Heart left ventricle (tissue), 16 donors: ENCODE data around the gene PTTG1IP2. TPM values are rescaled to one million over a fixed set of nuclear protein-coding genes. Genes with fewer than 3 reads are reported as not detected.

Experiments
- ATAC-seq, 4 donors: fragments of 200-7000 bp; cut with Tn5 transposase; one replicate each; pipeline ENCODE4 v1.9.1; 2020 to 2022; ENCODE audit warnings: moderate library complexity in 4 of 4, mild to moderate bottlenecking in 3 of 4, moderate number of reproducible peaks in 1 of 4
- DNase-seq, 5 donors: peaks; one replicate each; pipeline ENCODE4 v3.0.0-alpha.2; 2020
- H3K27ac ChIP-seq, 12 donors: fragments of 200-600 bp; sonication (generic) in 4 of 12; one replicate each; pipeline versions ENCODE4 v1.5.0 to v1.8.0; 2016 to 2022; ENCODE audit warnings: mild to moderate bottlenecking in 2 of 12
- H3K27me3 ChIP-seq, 9 donors: fragments of 200-600 bp; sonication (generic) in 2 of 9; one replicate each; pipeline versions ENCODE4 v1.5.1 to v1.8.0; 2016 to 2022; ENCODE audit warnings: mild to moderate bottlenecking in 3 of 9
- H3K36me3 ChIP-seq, 9 donors: fragments of 200-600 bp; sonication (generic) in 2 of 9; one replicate each; pipeline versions ENCODE4 v1.5.0 to v1.8.0; 2018 to 2022; ENCODE audit warnings: mild to moderate bottlenecking in 2 of 9
- H3K4me1 ChIP-seq, 12 donors: fragments of 200-600 bp; sonication (generic) in 4 of 12; one replicate each; pipeline versions ENCODE4 v1.5.0 to v1.8.0; 2016 to 2022; ENCODE audit warnings: mild to moderate bottlenecking in 3 of 12
- H3K4me3 ChIP-seq, 12 donors: fragments of 200-600 bp; sonication (generic) in 4 of 12; one replicate each; pipeline versions ENCODE4 v1.5.0 to v1.8.0; 2017 to 2022; ENCODE audit warnings: mild to moderate bottlenecking in 9 of 12, moderate library complexity in 4 of 12
- H3K9me3 ChIP-seq, 12 donors: fragments of 200-600 bp; sonication (generic) in 4 of 12; one replicate each; pipeline versions ENCODE4 v1.5.0 to v1.8.0; 2016 to 2022; ENCODE audit warnings: mild to moderate bottlenecking in 1 of 12
- POLR2A ChIP-seq, 2 donors: fragments of 450-650 bp; IDR thresholded peaks; one replicate each; pipeline ENCODE4 v1.6.1; 2017; ENCODE audit warnings: antibody characterized with exemption in 2 of 2, mild to moderate bottlenecking in 2 of 2, moderate library complexity in 2 of 2
- WGBS, 4 donors: extraction: QIAGEN DNeasy Blood & Tissue Kit in 2 of 4; methylation state at CpG; one replicate each; pipeline versions ENCODE4 v1.1.5 to v1.1.7; 2013 to 2018; 5-methylcytosine and 5-hydroxymethylcytosine counted together
- intact Hi-C, 10 donors: fragments of 100-400 bp; cut with DNase I; formaldehyde crosslinking; loops; one replicate each; pipeline versions ENCODE4 v1.11.1 to v1.14.2; 2022
- polyA plus RNA-seq, 2 donors: library from polyadenylated mRNA; stranded (reverse); fragments of 200-250 nt; gene quantifications; one replicate each; pipeline ENCODE4 v1.2.3, GENCODE V29; 2013
- total RNA-seq, 9 donors: library from RNA; depleted of rRNA in 2 of 9; stranded (reverse); fragments of >200 nt in 2 of 9; fragmentation: NEBNext Ultra II Directional in 3 of 9; extraction: Animal tissue kit (Norgen Biotek cat#: 25700) in 3 of 9; gene quantifications; one replicate each; pipeline versions ENCODE4 v1.1.0 to v1.2.4, GENCODE V29; 2016 to 2023
- TF ChIP-seq, protein P1 (sequence below), 12 donors: fragments of 200-600 bp; sonication (generic) in 4 of 12; IDR thresholded peaks; one replicate each; pipeline versions ENCODE4 v1.5.0 to v1.8.0; 2018 to 2022; ENCODE audit warnings: antibody characterized with exemption in 12 of 12, mild to moderate bottlenecking in 5 of 12
- donor health status: ischemic (EF 13 %, LVEDD 7.1; RV severe dilation, severe dysfunction).
- donor health status: healthy with polysubstance abuse.
- donor health status: DM: no; HTN: yes; CAD: no.
- donor health status: DM: no; HTN: no; CAD: no.
- donor health status: ischemic (EF 25% LVEDD 6.9; RV normal size, moderate dysfunction).
- donor health status: ischemic (EF 25% LVEDD 5.7; RV mildly dilated, moderate dysfunction).
- donor health status: healthy.
- donor health status: DM: yes; HTN: yes; CAD: no.
- donor health status: ischemic (EF 35%, LVEDD 5.7; RV mildly dilated, moderate dysfunction).
- donor health status: nonischemic (EF 11% LVEDD 7.7; RV severe dilation, severe dysfunction).
- donor health status: DM: yes; HTN: yes; CAD: no.
- donor health status: PGD.
- donor health status: ischemic (EF 29% LVEDD 5.4; RV normal size, mild dysfunction).
- donor health status: nonischemic (EF 23%, LVEDD 6.1; RV moderate dilation, normal function).

The PTTG1IP2 gene
- total and polyA plus RNA-seq, 11 donors = not detected

DNA sequence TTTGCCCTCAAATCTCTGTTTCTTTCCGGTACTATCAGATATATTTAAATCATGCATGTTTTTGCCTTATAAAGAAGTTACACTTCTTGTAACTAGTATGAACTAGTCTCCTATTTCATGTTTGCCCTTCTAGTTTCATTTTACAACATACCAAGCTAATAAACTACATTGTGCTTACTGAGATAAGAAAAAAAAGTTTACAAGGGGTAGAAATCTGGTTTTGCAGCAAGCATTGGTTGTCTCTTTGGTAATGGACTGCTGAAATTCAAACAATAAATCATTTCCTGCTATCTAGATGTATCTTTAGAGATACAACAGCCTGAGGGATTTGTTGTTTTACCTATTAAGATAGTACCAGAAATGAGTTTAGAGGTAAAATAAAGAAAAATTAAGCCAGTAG is 18.8 kb downstream of the PTTG1IP2 start:
- H3K4me1 ChIP-seq = no peaks in the 10 kb centered on the region
- no peaks in the 10 kb centered on the region for H3K27me3 ChIP-seq
- TF ChIP-seq POLR2A (IDR thresholded peaks at IDR 0.05) = no peak
- TF ChIP-seq, protein P1, sequence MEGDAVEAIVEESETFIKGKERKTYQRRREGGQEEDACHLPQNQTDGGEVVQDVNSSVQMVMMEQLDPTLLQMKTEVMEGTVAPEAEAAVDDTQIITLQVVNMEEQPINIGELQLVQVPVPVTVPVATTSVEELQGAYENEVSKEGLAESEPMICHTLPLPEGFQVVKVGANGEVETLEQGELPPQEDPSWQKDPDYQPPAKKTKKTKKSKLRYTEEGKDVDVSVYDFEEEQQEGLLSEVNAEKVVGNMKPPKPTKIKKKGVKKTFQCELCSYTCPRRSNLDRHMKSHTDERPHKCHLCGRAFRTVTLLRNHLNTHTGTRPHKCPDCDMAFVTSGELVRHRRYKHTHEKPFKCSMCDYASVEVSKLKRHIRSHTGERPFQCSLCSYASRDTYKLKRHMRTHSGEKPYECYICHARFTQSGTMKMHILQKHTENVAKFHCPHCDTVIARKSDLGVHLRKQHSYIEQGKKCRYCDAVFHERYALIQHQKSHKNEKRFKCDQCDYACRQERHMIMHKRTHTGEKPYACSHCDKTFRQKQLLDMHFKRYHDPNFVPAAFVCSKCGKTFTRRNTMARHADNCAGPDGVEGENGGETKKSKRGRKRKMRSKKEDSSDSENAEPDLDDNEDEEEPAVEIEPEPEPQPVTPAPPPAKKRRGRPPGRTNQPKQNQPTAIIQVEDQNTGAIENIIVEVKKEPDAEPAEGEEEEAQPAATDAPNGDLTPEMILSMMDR (IDR thresholded peaks at IDR 0.05) = no peak
- H3K9me3 ChIP-seq = no peaks in the 10 kb centered on the region
- H3K27ac ChIP-seq = no peak overlapping the region
- H3K36me3 ChIP-seq = no peaks in the 10 kb centered on the region
- intact Hi-C loops = no loop called here
- ATAC-seq = no peak
- no peak for DNase-seq
- WGBS, 4 donors = 88 to 96% (median 93%) methylated on average over 1 of the region's 1 CpG
- H3K4me3 ChIP-seq = no peak overlapping the region

DNA sequence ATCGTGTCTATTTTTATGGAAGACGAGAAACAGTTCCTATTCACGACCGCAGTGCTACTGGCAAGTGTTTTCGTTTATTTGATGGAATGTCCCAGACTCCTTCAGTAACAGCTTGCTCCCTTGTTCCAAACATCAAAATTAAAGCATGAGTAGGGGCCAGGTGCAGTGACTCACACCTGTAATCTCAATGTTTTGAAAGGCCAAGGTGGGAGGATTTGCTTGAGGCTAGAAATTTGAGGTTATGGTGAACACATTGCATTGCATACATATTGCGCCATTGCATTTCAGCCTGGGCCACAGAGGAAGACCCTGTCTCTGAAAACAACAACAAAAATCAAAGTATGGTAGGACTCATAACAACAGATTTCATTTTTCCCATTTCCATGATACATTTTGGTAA is 22.8 kb downstream of the PTTG1IP2 start:
- no peaks in the 10 kb centered on the region for H3K4me1 ChIP-seq
- DNase-seq (no peak), ATAC-seq (no peak)
- 91 to 97% (median 95%) methylated on average over 6 of the region's 6 CpGs for WGBS, 4 donors
- intact Hi-C loops = loop anchor here in 1 of 10 donors (10.0 kb wide), 1 partner anchor 57 kb away; no protein-coding TSS in a partner anchor
- H3K36me3 ChIP-seq = no peaks in the 10 kb centered on the region
- H3K4me3 ChIP-seq = no peak overlapping the region
- H3K27ac ChIP-seq = no peak overlapping the region
- no peaks in the 10 kb centered on the region for H3K9me3 ChIP-seq
- TF ChIP-seq POLR2A (IDR thresholded peaks at IDR 0.05) = no peak
- TF ChIP-seq, protein P1 (IDR thresholded peaks at IDR 0.05) = no peak
- no peaks in the 10 kb centered on the region for H3K27me3 ChIP-seq

GRCh38 chr7:90495241-90495640 is 25.8 kb downstream of the PTTG1IP2 start:
- Histone ChIP-seq H3K27me3 (no peaks in the 10 kb centered on the region), H3K9me3 (no peaks in the 10 kb centered on the region), H3K4me3 (no peak overlapping the region), H3K36me3 (no peaks in the 10 kb centered on the region), H3K27ac (no peak overlapping the region), H3K4me1 (no peaks in the 10 kb centered on the region)
- ATAC-seq (no peak), DNase-seq (no peak)
- intact Hi-C loops = loop anchor here in 1 of 10 donors (10.0 kb wide), 1 partner anchor 60 kb away; no protein-coding TSS in a partner anchor
- TF ChIP-seq, protein P1 (IDR thresholded peaks at IDR 0.05) = no peak
- TF ChIP-seq POLR2A (IDR thresholded peaks at IDR 0.05) = no peak
- 83 to 92% (median 87%) methylated on average over 1 of the region's 1 CpG for WGBS, 4 donors

GRCh38 chr7:90502539-90502938 is 33.1 kb downstream of the PTTG1IP2 start:
- no peak for DNase-seq
- TF ChIP-seq, protein P1 (IDR thresholded peaks at IDR 0.05) = no peak
- TF ChIP-seq POLR2A (IDR thresholded peaks at IDR 0.05) = no peak
- no peaks in the 10 kb centered on the region for H3K27me3 ChIP-seq
- no peak overlapping the region for H3K4me3 ChIP-seq
- no peak overlapping the region for H3K27ac ChIP-seq
- no peak for ATAC-seq
- WGBS, 4 donors = 94 to 96% (median 95%) methylated on average over 4 of the region's 4 CpGs
- no peaks in the 10 kb centered on the region for H3K4me1 ChIP-seq
- no peaks in the 10 kb centered on the region for H3K9me3 ChIP-seq
- intact Hi-C loops = no loop called here
- H3K36me3 ChIP-seq = no peaks in the 10 kb centered on the region
